ENCODE results near the gene KCNIP3. TPM values are rescaled to one million over a fixed set of nuclear protein-coding genes. Genes with fewer than 3 reads are reported as not detected.

Gene KCNIP3
- total RNA-seq, 1 donor from 2014 or later: 0.39 TPM

GRCh38 chr2:95278051-95278471, 19.1 kb upstream of the KCNIP3 start:
- intact Hi-C loops (cut with micrococcal nuclease): no loop called here
- no peaks in the 10 kb centered on the region for H3K27me3 Mint-ChIP-seq (ENCODE audit: low read depth)

GRCh38 chr2:95278637-95279225, 18.4 kb upstream of the KCNIP3 start:
- H3K36me3 Mint-ChIP-seq (ENCODE audit: low read depth): no peaks in the 10 kb centered on the region

More at GRCh38 chr2:95278051-95278471, 19.1 kb upstream of the KCNIP3 start:
- Mint-ChIP-seq H3K4me1 (ENCODE audit: low read depth) (no peaks in the 10 kb centered on the region), H3K36me3 (ENCODE audit: low read depth) (no peaks in the 10 kb centered on the region), H3K4me3 (ENCODE audit: low read depth) (no peak overlapping the region), H3K27ac (no peak overlapping the region), H3K9me3 (no peaks in the 10 kb centered on the region)
- DNase-seq (ENCODE audit: low spot score): no peak

GRCh38 chr2:95279435-95280035, 17.6 kb upstream of the KCNIP3 start:
- H3K27me3 Mint-ChIP-seq (ENCODE audit: low read depth): no peaks in the 10 kb centered on the region
- DNase-seq (ENCODE audit: low spot score): no peak
- H3K9me3 Mint-ChIP-seq: no peaks in the 10 kb centered on the region
- intact Hi-C loops (cut with micrococcal nuclease): no loop called here
- H3K4me3 Mint-ChIP-seq (ENCODE audit: low read depth): no peak overlapping the region
- H3K36me3 Mint-ChIP-seq (ENCODE audit: low read depth): no peaks in the 10 kb centered on the region
- no peaks in the 10 kb centered on the region for H3K4me1 Mint-ChIP-seq (ENCODE audit: low read depth)
- no peak overlapping the region for H3K27ac Mint-ChIP-seq

More at GRCh38 chr2:95278637-95279225, 18.4 kb upstream of the KCNIP3 start:
- Mint-ChIP-seq H3K4me3 (ENCODE audit: low read depth) (no peak overlapping the region), H3K9me3 (no peaks in the 10 kb centered on the region), H3K4me1 (ENCODE audit: low read depth) (no peaks in the 10 kb centered on the region), H3K27ac (no peak overlapping the region), H3K27me3 (ENCODE audit: low read depth) (no peaks in the 10 kb centered on the region)
- no peak for DNase-seq (ENCODE audit: low spot score)
- intact Hi-C loops (cut with micrococcal nuclease): no loop called here

DNA sequence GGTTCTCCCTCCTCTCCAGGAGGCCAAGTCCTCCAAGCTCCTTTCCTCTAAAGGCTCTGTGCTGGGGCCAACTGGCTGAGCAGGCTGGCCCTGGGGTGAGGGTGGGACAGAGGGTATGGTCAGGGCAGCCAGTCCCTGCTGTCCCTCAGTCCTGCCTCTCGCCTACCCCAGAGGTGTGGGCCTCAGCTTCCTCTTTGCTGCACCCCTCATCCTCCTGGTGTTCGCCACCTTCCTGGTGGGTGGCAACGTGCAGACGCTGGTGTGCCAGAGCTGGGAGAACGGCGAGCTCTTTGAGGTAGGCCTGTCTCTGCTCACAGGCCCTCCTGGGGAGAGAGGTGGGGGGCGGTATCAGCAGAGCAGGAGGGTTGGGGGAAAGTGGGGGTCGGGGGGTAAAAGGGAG, 16.1 kb upstream of the KCNIP3 start:
- DNase-seq (ENCODE audit: low spot score): no peak
- no peaks in the 10 kb centered on the region for H3K9me3 Mint-ChIP-seq
- H3K4me3 Mint-ChIP-seq (ENCODE audit: low read depth): no peak overlapping the region
- no peaks in the 10 kb centered on the region for H3K4me1 Mint-ChIP-seq (ENCODE audit: low read depth)
- no peak overlapping the region for H3K27ac Mint-ChIP-seq
- intact Hi-C loops (cut with micrococcal nuclease): no loop called here
- H3K36me3 Mint-ChIP-seq (ENCODE audit: low read depth): no peaks in the 10 kb centered on the region
- H3K27me3 Mint-ChIP-seq (ENCODE audit: low read depth): no peaks in the 10 kb centered on the region

GRCh38 chr2:95281786-95282185, 15.4 kb upstream of the KCNIP3 start:
- intact Hi-C loops (cut with micrococcal nuclease): no loop called here
- no peak overlapping the region for H3K27ac Mint-ChIP-seq
- no peaks in the 10 kb centered on the region for H3K36me3 Mint-ChIP-seq (ENCODE audit: low read depth)
- no peaks in the 10 kb centered on the region for H3K4me1 Mint-ChIP-seq (ENCODE audit: low read depth)
- H3K4me3 Mint-ChIP-seq (ENCODE audit: low read depth): no peak overlapping the region
- no peaks in the 10 kb centered on the region for H3K9me3 Mint-ChIP-seq
- H3K27me3 Mint-ChIP-seq (ENCODE audit: low read depth): no peaks in the 10 kb centered on the region
- DNase-seq (ENCODE audit: low spot score): no peak

- Mint-ChIP-seq H3K9me3 (no peaks in the 10 kb centered on the region), H3K27ac (no peak overlapping the region), H3K36me3 (ENCODE audit: low read depth) (no peaks in the 10 kb centered on the region), H3K27me3 (ENCODE audit: low read depth) (no peaks in the 10 kb centered on the region), H3K4me3 (ENCODE audit: low read depth) (no peak overlapping the region), H3K4me1 (ENCODE audit: low read depth) (no peaks in the 10 kb centered on the region)
- DNase-seq (ENCODE audit: low spot score): no peak
- intact Hi-C loops (cut with micrococcal nuclease): no loop called here
Observed at GRCh38 chr2:95282458-95282857, 14.7 kb upstream of the KCNIP3 start.

- no peak for DNase-seq (ENCODE audit: low spot score)
- no peaks in the 10 kb centered on the region for H3K27me3 Mint-ChIP-seq (ENCODE audit: low read depth)
- intact Hi-C loops (cut with micrococcal nuclease): no loop called here
- no peaks in the 10 kb centered on the region for H3K9me3 Mint-ChIP-seq
- no peaks in the 10 kb centered on the region for H3K36me3 Mint-ChIP-seq (ENCODE audit: low read depth)
- no peaks in the 10 kb centered on the region for H3K4me1 Mint-ChIP-seq (ENCODE audit: low read depth)
- no peak overlapping the region for H3K4me3 Mint-ChIP-seq (ENCODE audit: low read depth)
- H3K27ac Mint-ChIP-seq: no peak overlapping the region
Observed at GRCh38 chr2:95283562-95283961, 13.6 kb upstream of the KCNIP3 start.

DNA sequence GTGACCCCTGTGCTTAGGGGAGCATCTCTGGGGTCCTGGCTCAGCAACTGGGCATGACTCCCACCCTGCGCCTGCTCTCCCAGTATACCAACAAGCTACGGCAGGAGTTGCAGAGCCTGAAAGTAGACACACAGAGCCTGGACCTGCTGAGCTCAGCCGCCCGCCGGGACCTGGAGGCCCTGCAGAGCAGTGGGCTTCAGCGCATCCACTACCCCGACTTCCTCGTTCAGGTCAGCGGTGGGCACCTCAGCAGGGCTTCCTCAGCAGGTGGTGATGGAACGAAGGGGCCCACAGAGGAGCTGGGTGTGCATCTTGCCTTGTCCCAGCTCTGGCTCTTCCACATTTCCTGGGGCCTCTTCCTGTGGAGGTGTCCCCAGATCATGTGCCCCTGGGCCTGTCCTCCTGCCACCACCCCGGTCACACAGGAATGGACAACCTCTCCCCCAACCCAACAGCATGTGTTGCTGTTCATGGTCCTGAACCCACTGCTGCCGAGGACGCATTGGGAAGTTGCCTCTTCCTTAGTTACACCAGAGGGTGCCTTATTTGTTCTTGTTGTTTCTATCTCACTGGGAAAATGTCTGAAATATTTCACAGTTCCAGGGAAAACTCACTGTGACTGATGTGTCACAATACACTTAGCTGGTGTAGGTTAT, 12.1 kb upstream of the KCNIP3 start:
- Mint-ChIP-seq H3K27me3 (ENCODE audit: low read depth) (no peaks in the 10 kb centered on the region), H3K9me3 (peaks cover under 1% of the 10 kb centered on the region), H3K4me1 (ENCODE audit: low read depth) (no peaks in the 10 kb centered on the region), H3K4me3 (ENCODE audit: low read depth) (no peak overlapping the region), H3K27ac (no peak overlapping the region), H3K36me3 (ENCODE audit: low read depth) (no peaks in the 10 kb centered on the region)
- DNase-seq (ENCODE audit: low spot score): no peak
- intact Hi-C loops (cut with micrococcal nuclease): no loop called here

DNA sequence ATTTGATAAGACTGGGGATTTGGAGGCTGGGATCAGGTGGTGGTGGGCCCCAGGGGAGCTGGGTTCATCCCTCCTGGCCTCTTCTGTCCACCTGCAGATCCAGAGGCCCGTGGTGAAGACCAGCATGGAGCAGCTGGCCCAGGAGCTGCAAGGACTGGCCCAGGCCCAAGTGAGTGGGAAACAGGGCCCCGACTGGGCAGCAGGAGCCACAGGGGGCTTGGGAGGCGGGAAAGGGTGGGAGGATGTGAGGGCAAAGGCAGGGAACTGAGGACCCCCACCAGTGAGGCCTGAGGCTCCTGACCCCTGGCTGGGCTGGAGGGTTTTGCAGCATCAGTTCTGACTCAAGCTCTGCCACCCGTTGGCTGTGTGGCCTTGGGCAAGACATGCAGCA, 11.6 kb upstream of the KCNIP3 start:
- H3K36me3 Mint-ChIP-seq (ENCODE audit: low read depth): no peaks in the 10 kb centered on the region
- H3K27me3 Mint-ChIP-seq (ENCODE audit: low read depth): no peaks in the 10 kb centered on the region
- H3K27ac Mint-ChIP-seq: no peak overlapping the region
- H3K9me3 Mint-ChIP-seq: peaks cover 6% of the 10 kb centered on the region
- H3K4me1 Mint-ChIP-seq (ENCODE audit: low read depth): no peaks in the 10 kb centered on the region
- intact Hi-C loops (cut with micrococcal nuclease): no loop called here
- no peak for DNase-seq (ENCODE audit: low spot score)
- no peak overlapping the region for H3K4me3 Mint-ChIP-seq (ENCODE audit: low read depth)

- Mint-ChIP-seq H3K9me3 (peaks cover 14% of the 10 kb centered on the region), H3K36me3 (ENCODE audit: low read depth) (no peaks in the 10 kb centered on the region), H3K27ac (no peak overlapping the region), H3K4me3 (ENCODE audit: low read depth) (no peak overlapping the region), H3K4me1 (ENCODE audit: low read depth) (no peaks in the 10 kb centered on the region), H3K27me3 (ENCODE audit: low read depth) (no peaks in the 10 kb centered on the region)
- no peak for DNase-seq (ENCODE audit: low spot score)
- intact Hi-C loops (cut with micrococcal nuclease): no loop called here
Observed at GRCh38 chr2:95287336-95287735, 9.8 kb upstream of the KCNIP3 start.

DNA sequence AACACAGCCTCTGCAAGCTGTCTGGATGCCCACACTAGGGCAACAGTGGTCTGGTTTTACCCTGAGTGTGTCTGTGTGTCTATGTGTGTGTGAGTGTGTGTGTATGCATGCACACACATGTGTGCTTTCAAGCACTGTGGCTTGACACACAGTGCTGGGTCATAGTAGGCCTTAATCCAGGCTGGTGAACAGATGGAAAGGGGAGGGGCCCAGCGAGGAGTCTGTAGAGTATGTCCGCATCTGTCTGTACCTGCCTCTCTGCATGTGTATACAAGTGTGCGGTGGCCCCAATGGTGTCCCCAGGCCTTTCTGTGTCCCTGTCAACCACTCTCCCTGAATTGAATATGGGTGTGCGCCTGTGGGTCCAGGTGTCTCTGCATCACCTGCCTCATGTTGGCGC, 9.3 kb upstream of the KCNIP3 start:
- intact Hi-C loops (cut with micrococcal nuclease): no loop called here
- no peak overlapping the region for H3K27ac Mint-ChIP-seq
- H3K27me3 Mint-ChIP-seq (ENCODE audit: low read depth): no peaks in the 10 kb centered on the region
- peaks cover 14% of the 10 kb centered on the region for H3K9me3 Mint-ChIP-seq
- no peaks in the 10 kb centered on the region for H3K4me1 Mint-ChIP-seq (ENCODE audit: low read depth)
- DNase-seq (ENCODE audit: low spot score): no peak
- H3K36me3 Mint-ChIP-seq (ENCODE audit: low read depth): no peaks in the 10 kb centered on the region
- H3K4me3 Mint-ChIP-seq (ENCODE audit: low read depth): no peak overlapping the region

DNA sequence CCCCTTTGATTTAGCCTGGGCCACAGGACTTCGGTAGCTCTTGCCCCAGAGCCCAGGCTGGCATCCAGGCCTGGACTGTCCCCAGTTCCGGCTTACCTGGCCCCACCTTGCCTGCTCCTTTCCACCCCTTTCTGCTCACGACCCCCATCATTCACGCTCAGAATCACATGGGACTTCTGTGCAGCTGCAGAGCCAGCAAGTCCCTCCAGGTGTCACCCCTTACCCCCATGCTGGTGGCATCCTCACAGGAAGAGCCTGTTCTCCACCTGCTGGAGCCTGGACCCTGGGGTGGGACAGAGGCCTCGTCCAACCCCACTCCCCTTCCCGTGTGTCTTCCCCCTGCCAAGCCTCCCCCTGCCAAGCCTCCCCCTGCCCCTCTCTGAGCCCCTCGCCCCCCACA, 7.9 kb upstream of the KCNIP3 start:
- peaks cover 14% of the 10 kb centered on the region for H3K9me3 Mint-ChIP-seq
- intact Hi-C loops (cut with micrococcal nuclease): no loop called here
- DNase-seq (ENCODE audit: low spot score): no peak
- no peaks in the 10 kb centered on the region for H3K36me3 Mint-ChIP-seq (ENCODE audit: low read depth)
- no peaks in the 10 kb centered on the region for H3K27me3 Mint-ChIP-seq (ENCODE audit: low read depth)
- H3K27ac Mint-ChIP-seq: no peak overlapping the region
- no peaks in the 10 kb centered on the region for H3K4me1 Mint-ChIP-seq (ENCODE audit: low read depth)
- H3K4me3 Mint-ChIP-seq (ENCODE audit: low read depth): no peak overlapping the region

- Mint-ChIP-seq H3K9me3 (peaks cover 14% of the 10 kb centered on the region), H3K4me1 (ENCODE audit: low read depth) (no peaks in the 10 kb centered on the region)
Observed at GRCh38 chr2:95291222-95291621, 5.9 kb upstream of the KCNIP3 start.

More at GRCh38 chr2:95291222-95291621, 5.9 kb upstream of the KCNIP3 start:
- Mint-ChIP-seq H3K27ac (no peak overlapping the region), H3K4me3 (ENCODE audit: low read depth) (no peak overlapping the region), H3K36me3 (ENCODE audit: low read depth) (no peaks in the 10 kb centered on the region), H3K27me3 (ENCODE audit: low read depth) (no peaks in the 10 kb centered on the region)
- intact Hi-C loops (cut with micrococcal nuclease): no loop called here
- no peak for DNase-seq (ENCODE audit: low spot score)

Data from activated T-helper 2 cell treated with anti-CD3 and anti-CD28 coated beads, Interferon-gamma antibody, Interleukin-2, Interleukin-4, amounts not matched to agents 10 μg/mL and 5 μg/mL and 100 μg/mL, durations not matched to agents 14 hours and 24 hours and 36 hours (primary cell).